OCI-LY7 (cell line): ENCODE measurements around the gene TECTA. TPM values are rescaled to one million over a fixed set of nuclear protein-coding genes. Genes with fewer than 3 reads are reported as not detected.

Experiments
- BruUV-seq: library from RNA; stranded (reverse); fragments of 400-500 nt; replicated peaks from 2 replicates; lab custom pipeline; 2021; lab: Mats Ljungman, UMichigan
- CTCF ChIA-PET: fragments of 300-600 bp; sonication (Branson Sonifier 250); formaldehyde crosslinking; loops from one replicate; lab custom pipeline; 2022; ENCODE audit warnings: antibody characterized with exemption; ENCODE audit not compliant: unreplicated experiment; lab: Charles Lee
- POLR2A ChIA-PET: fragments of 300-600 bp; sonication (Branson Sonifier 250); formaldehyde crosslinking; loops from one replicate; lab custom pipeline; 2022; ENCODE audit warnings: antibody characterized with exemption; lab: Charles Lee
- DNase-seq: peaks from one replicate; pipeline ENCODE4 v3.0.0-alpha.2; 2015; ENCODE audit warnings: low spot score
- H2AFZ ChIP-seq: fragments of 200-600 bp; sonication (generic), shearing (Covaris generic); 2 replicates; pipeline ENCODE4 v1.6.1; 2014; ENCODE audit warnings: mild to moderate bottlenecking, antibody characterized with exemption, low read length, moderate library complexity
- H3K27ac ChIP-seq: fragments of 200-600 bp; sonication (generic); 2 replicates; pipeline ENCODE4 v1.5.1; 2014; ENCODE audit warnings: mixed run types, low read depth, mild to moderate bottlenecking, moderate library complexity, low read length, inconsistent platforms; ENCODE audit not compliant: poor library complexity, severe bottlenecking
- H3K36me3 ChIP-seq: fragments of 200-600 bp; sonication (generic); 2 replicates; pipeline ENCODE4 v1.6.1; 2014; ENCODE audit warnings: mild to moderate bottlenecking, antibody characterized with exemption, low read length, moderate library complexity, mixed read lengths; ENCODE audit not compliant: insufficient read depth
- H3K4me1 ChIP-seq: fragments of 200-600 bp; sonication (generic); 2 replicates; pipeline ENCODE4 v1.5.1; 2014; ENCODE audit warnings: mild to moderate bottlenecking, low read length; ENCODE audit not compliant: insufficient read depth, poor library complexity, severe bottlenecking
- H3K4me2 ChIP-seq: fragments of 200-600 bp; sonication (generic); 2 replicates; pipeline ENCODE4 v1.6.1; 2014; ENCODE audit warnings: mild to moderate bottlenecking, low read length
- H3K4me3 ChIP-seq: fragments of 200-600 bp; sonication (generic); 2 replicates; pipeline ENCODE4 v1.5.1; 2014; ENCODE audit warnings: mild to moderate bottlenecking, low read depth, low read length; ENCODE audit not compliant: poor library complexity, severe bottlenecking
- H3K79me2 ChIP-seq: fragments of 200-600 bp; sonication (generic); 2 replicates; pipeline ENCODE4 v1.6.1; 2016; ENCODE audit warnings: low read depth, mild to moderate bottlenecking, low read length, moderate library complexity, mixed read lengths; ENCODE audit not compliant: insufficient read depth
- H3K9me2 ChIP-seq: fragments of 200-600 bp; sonication (generic); 2 replicates; pipeline ENCODE4 v1.6.1; 2016; ENCODE audit warnings: mild to moderate bottlenecking, low read length, mixed read lengths; ENCODE audit not compliant: insufficient read depth
- H3K9me3 ChIP-seq: fragments of 200-600 bp; sonication (generic); 2 replicates; pipeline ENCODE4 v1.6.1; 2014; ENCODE audit warnings: mild to moderate bottlenecking, mixed run types, low read length, mixed read lengths
- H4K20me1 ChIP-seq: fragments of 200-600 bp; sonication (generic); 2 replicates; pipeline ENCODE4 v1.6.1; 2014; ENCODE audit warnings: mild to moderate bottlenecking, antibody characterized with exemption, low read length, moderate library complexity, mixed read lengths; ENCODE audit not compliant: insufficient read depth
- EZH2phosphoT487 ChIP-seq: fragments of 200-600 bp; sonication (generic); IDR thresholded peaks from 2 replicates; pipeline ENCODE4 v1.6.1; 2018; ENCODE audit warnings: low read depth, borderline replicate concordance, mild to moderate bottlenecking, mixed run types, antibody characterized with exemption, low read length, moderate library complexity, mixed read lengths
- intact Hi-C: fragments of 100-400 bp; cut with micrococcal nuclease; formaldehyde crosslinking; loops from one replicate; pipeline ENCODE4 v1.10.0; 2022; ENCODE audit not compliant: unreplicated experiment
- total RNA-seq, 2 experiments: library from RNA; depleted of rRNA in 1 of 2; stranded (reverse); fragments of >200 nt in 1 of 2; shearing (Covaris generic) in 1 of 2; gene quantifications; 2 replicates each; pipeline ENCODE4 v1.2.3, GENCODE V29; 2014 to 2022
- TF ChIP-seq, protein P1 (sequence below): fragments of 200-600 bp; sonication (generic); conservative IDR thresholded peaks from 2 replicates; pipeline ENCODE4 v1.5.1; 2014; ENCODE audit warnings: mild to moderate bottlenecking, antibody characterized with exemption, low read length, moderate library complexity, mixed read lengths

The TECTA gene
- total RNA-seq, 2 experiments from 2014 or later = 0.32 to 0.48 TPM

DNA sequence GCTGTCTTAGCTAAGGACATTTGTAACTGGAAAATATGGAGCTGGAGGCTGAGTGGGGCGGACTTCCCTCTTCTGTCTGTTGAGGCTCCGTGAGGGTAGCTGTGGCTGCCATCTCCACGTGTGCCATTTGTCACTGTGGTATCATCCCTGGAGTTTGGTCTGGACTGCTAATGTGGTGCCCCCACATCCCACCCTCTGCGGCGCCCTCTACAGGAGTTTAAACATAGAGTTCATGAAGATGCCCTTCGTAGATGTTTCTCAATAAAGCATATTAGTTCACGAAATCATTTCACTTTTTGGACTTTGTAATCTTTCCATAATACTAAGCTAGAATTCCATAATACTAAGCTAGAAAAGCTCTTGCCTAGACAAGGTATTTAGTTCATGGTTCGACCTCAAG lies 52.4 kb downstream of the TECTA start:
- ChIA-PET CTCF (no interaction called here), POLR2A (interaction anchor here (0.6 to 1.3 kb wide), 2 partner anchors 12 to 687 kb away, joined by 3 to 4 read pairs; no protein-coding TSS in a partner anchor)
- Histone ChIP-seq H3K9me2 (no peaks in the 10 kb centered on the region), H3K9me3 (no peaks in the 10 kb centered on the region), H3K4me3 (no peak overlapping the region), H3K36me3 (no peaks in the 10 kb centered on the region), H3K4me2 (no peak overlapping the region), H2AFZ (no peak overlapping the region), H3K4me1 (no peaks in the 10 kb centered on the region), H3K79me2 (no peaks in the 10 kb centered on the region), H3K27ac (no peak overlapping the region), H4K20me1 (no peaks in the 10 kb centered on the region)
- intact Hi-C loops = no loop called here
- no TSS peak for BruUV-seq
- no peak for TF ChIP-seq EZH2phosphoT487
- TF ChIP-seq, protein P1, sequence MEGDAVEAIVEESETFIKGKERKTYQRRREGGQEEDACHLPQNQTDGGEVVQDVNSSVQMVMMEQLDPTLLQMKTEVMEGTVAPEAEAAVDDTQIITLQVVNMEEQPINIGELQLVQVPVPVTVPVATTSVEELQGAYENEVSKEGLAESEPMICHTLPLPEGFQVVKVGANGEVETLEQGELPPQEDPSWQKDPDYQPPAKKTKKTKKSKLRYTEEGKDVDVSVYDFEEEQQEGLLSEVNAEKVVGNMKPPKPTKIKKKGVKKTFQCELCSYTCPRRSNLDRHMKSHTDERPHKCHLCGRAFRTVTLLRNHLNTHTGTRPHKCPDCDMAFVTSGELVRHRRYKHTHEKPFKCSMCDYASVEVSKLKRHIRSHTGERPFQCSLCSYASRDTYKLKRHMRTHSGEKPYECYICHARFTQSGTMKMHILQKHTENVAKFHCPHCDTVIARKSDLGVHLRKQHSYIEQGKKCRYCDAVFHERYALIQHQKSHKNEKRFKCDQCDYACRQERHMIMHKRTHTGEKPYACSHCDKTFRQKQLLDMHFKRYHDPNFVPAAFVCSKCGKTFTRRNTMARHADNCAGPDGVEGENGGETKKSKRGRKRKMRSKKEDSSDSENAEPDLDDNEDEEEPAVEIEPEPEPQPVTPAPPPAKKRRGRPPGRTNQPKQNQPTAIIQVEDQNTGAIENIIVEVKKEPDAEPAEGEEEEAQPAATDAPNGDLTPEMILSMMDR = peak; percentile 60
- DNase-seq = no peak

DNA sequence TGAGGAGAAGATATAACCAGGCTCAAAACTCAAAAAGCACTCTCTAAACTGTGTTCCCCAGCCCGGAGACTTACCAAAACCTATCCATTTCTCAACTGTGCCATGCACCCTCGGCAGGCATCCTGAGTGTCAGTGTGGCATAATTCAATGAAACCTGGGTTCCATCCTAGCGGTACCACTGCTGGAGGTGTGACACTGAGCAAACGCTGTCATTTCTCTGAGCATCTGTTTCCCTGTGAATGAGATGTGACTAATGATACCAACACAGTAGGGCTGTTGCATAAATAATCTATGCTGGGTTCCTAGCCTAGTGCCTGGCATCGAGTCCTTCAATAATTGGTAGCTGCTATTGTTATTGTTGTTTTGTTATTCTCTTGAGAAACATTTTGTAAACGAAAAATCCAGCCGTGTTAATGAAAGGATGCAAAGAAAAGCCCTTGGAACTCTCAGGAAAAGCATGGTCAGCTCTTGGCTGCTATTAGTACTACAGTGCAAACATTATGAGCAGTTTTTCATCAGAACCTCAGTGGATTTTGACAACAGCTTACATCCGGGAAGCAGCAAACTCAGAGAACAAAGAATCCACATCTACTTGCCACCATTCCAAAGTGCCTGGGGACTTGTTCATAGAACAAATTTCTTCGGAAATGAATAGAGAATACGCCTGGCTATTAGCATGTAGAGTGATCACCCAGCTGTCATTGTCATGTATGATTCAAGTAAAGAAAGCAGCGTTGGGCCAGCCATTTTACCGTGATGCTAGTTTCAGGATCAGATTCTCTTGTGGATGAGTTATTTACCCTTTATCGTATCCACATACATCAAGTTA lies 53.7 kb downstream of the TECTA start:
- no TSS peak for BruUV-seq
- no peak for TF ChIP-seq EZH2phosphoT487
- TF ChIP-seq, protein P1 = no peak
- ChIA-PET POLR2A (interaction anchor here (1.3 kb wide), 1 partner anchor 10 kb away, joined by 4 read pairs; no protein-coding TSS in a partner anchor), CTCF (no interaction called here)
- DNase-seq = no peak
- intact Hi-C loops = no loop called here
- H3K27ac ChIP-seq = no peak overlapping the region
- no peak overlapping the region for H3K4me2 ChIP-seq
- no peaks in the 10 kb centered on the region for H3K4me1 ChIP-seq
- H3K9me3 ChIP-seq = no peaks in the 10 kb centered on the region
- H3K79me2 ChIP-seq = no peaks in the 10 kb centered on the region
- H2AFZ ChIP-seq = no peak overlapping the region
- no peaks in the 10 kb centered on the region for H3K9me2 ChIP-seq
- H4K20me1 ChIP-seq = no peaks in the 10 kb centered on the region
- no peaks in the 10 kb centered on the region for H3K36me3 ChIP-seq
- no peak overlapping the region for H3K4me3 ChIP-seq

DNA sequence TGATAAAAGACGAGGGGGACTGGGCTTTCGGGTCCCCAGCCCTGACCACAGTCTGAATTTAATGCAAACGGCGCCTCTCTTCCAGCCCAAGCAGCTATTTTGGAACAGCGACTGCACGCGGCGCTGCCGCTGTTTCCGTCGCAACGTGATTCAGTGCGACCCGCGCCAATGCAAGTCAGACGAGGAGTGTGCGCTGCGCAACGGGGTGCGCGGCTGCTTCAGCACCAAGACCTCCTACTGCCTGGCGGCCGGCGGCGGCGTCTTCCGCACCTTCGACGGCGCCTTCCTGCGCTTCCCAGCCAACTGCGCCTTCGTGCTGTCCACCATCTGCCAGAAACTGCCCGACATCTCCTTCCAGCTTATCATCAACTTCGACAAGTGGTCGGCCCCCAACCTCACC lies 56.7 kb downstream of the TECTA start:
- ChIA-PET CTCF (no interaction called here), POLR2A (no interaction called here)
- Histone ChIP-seq H2AFZ (no peak overlapping the region), H3K4me2 (no peak overlapping the region), H3K4me1 (no peaks in the 10 kb centered on the region), H3K79me2 (no peaks in the 10 kb centered on the region), H4K20me1 (no peaks in the 10 kb centered on the region), H3K9me2 (no peaks in the 10 kb centered on the region), H3K27ac (no peak overlapping the region), H3K36me3 (no peaks in the 10 kb centered on the region), H3K4me3 (no peak overlapping the region), H3K9me3 (no peaks in the 10 kb centered on the region)
- intact Hi-C loops = no loop called here
- DNase-seq = no peak
- BruUV-seq = no TSS peak
- no peak for TF ChIP-seq EZH2phosphoT487
- TF ChIP-seq, protein P1 = no peak
